Measurements from ENCODE around the gene CDK5RAP1.

- TF ChIP-seq EZH2 (IDR thresholded peaks at IDR 0.05) (no peak), CTCF (IDR thresholded peaks at IDR 0.05) (no peak), EZH2phosphoT487 (IDR thresholded peaks at IDR 0.05) (no peak)
Observed at GRCh38 chr20:33433465-33434234, 32.3 kb upstream of the CDK5RAP1 start.
